Hematopoietic multipotent progenitor cell treated with erythropoietin and hydrocortisone succinate and interleukin-3 and kit ligand, for 15 days (in vitro differentiated cells): ENCODE results near the gene STAT3.
"Not testable (repeated sequence)": the region's sequence is repeated elsewhere in the genome, so short reads cannot be mapped to it uniquely, and the experiment has no call there.

Source experiments
- DNase-seq: peaks from one replicate; pipeline ENCODE4 v3.0.0-alpha.2; 2015; ENCODE audit warnings: low spot score

STAT3 gene

GRCh38 chr17:42380935-42381334 lies 7.3 kb downstream of the STAT3 start:
- DNase-seq = no peak

DNA sequence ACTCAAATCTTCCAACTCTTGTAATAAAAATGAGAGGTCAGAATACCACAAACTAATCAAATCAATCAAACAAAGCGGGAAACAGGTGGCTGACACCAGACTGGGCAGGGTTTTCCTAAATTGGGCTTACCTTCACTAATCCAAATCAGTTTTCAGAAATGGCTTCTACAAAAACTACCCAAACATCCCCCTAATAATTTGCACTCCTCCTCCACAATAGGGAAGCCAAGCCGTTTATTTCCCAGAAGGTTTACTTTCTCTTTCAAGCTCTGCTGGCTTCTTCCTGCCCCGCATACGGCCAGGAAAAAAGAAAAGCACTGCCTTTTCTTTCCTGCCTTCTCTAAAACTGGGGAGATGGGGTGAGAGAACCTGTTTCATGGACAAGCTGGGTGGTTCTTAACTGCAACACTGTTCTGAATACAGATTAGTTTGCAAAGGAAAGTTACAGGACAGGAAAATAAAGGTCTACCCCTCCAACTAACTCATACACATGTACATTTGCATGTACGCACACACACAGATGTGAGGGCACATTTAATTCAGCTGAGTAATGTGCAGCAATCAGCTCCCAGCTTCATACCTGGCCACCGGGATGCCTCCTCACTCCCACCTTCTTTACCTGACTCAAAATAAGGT lies 9.2 kb downstream of the STAT3 start:
- no peak for DNase-seq

DNA sequence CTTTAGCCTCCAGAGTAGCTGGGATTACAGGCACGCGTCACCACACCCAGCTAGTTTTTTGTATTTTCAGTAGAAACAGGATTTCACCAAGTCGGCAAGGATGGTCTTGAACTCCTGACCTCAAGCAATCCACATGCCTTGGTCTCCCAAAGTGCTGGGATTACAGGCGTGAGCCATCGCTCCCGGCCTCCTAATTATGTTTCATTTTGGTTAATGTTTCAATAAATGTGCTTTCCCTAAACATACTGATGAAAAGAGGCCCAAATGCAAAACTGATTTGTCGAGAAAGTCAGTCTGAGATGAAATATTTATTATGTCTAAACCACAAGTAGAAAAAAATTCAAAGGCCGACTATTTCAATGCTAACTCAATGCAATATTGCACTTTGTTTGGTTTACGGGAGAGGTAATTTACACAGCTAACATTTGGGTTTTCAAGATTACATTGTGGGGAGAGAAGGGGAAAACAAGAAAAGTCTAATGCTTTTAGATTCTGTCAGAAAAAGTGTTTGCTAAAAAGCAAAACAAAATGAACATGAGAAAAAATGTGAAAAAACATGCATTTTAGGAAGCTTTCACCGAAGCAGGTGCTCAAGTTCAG lies 9.8 kb downstream of the STAT3 start:
- DNase-seq = no peak

GRCh38 chr17:42373896-42374295 lies 14.3 kb downstream of the STAT3 start:
- no peak for DNase-seq

- DNase-seq = no peak
These were observed 16.1 kb downstream of the STAT3 start for GRCh38 chr17:42372142-42372541.

DNA sequence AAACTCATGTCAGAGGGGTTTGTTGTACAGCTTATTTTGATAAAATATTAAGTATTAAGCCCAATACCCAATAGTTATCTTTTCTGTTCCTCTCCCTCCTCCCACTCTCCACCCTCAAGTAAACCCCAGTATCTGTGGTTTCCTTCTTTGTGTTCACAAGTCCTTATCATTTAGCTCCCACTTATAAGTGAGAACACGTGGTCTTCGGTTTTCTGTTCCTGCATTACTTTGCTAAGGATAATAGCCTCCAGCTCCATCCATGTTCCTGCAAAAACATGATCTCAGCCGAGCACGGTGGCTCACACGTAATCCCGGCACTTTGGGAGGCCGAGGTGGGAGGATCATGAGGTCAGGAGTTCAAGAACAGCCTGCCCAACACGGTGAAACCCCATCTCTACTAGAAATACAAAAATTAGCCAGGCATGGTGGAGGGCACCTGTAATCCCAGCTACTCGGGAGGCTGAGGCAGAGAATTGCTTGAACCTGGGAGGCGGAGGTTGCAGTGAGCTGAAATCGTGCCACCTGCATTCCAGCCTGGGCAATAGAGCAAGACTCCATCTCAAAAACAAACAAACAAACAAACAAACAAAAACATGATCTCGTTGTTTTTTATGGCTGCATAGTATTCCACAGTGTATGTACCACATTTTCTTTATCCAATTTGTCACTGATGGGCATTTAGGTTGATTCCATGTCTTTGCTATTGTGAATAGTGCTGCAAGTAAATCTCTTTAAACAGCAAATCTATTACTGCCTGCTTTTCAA lies 19.3 kb downstream of the STAT3 start:
- not testable (repeated sequence) for DNase-seq

- not testable (repeated sequence) for DNase-seq
These were observed 19.9 kb downstream of the STAT3 start for GRCh38 chr17:42368310-42368709.

GRCh38 chr17:42366176-42367023 lies 21.8 kb downstream of the STAT3 start:
- not testable (repeated sequence) for DNase-seq

DNA sequence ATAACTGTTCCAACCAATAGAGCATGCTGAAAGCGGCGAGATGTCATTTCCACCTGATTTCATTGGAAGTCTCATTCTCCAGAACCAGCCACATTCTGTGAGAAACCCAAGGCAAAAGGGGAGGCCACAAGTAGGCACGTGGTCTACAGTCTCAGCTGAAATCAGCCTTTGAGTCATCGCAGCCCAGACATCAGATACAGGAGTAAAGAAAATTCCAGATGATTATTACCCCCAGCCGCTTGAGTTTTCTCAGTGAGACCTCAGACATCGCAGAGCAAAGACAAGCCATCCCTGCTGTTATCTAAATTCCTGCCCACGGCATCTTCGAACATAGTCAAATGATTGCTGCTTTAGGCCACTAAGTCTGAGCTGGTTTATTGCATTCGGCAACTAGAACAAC lies 23.1 kb downstream of the STAT3 start:
- no peak for DNase-seq

GRCh38 chr17:42363767-42364585 lies 24.3 kb downstream of the STAT3 start:
- DNase-seq = no peak

DNA sequence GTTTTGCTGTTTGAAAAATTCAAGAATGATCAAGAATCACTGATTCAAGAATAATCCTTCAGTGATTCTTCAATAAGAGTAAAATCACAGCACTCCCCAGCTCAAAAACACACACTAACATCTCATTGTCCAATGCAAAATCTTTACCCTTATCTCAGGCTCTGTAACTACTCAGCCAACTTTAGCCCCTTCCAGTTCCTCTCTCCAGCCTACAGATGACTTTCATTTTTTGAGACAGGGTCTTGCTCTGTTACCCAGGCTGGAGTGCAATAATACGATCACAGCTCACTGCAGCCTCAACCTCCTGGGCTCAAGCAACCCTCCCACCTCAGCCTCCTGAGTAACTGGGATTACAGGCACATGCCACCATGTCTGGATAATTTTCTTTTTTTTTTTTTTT lies 25.0 kb downstream of the STAT3 start:
- DNase-seq = no peak

DNA sequence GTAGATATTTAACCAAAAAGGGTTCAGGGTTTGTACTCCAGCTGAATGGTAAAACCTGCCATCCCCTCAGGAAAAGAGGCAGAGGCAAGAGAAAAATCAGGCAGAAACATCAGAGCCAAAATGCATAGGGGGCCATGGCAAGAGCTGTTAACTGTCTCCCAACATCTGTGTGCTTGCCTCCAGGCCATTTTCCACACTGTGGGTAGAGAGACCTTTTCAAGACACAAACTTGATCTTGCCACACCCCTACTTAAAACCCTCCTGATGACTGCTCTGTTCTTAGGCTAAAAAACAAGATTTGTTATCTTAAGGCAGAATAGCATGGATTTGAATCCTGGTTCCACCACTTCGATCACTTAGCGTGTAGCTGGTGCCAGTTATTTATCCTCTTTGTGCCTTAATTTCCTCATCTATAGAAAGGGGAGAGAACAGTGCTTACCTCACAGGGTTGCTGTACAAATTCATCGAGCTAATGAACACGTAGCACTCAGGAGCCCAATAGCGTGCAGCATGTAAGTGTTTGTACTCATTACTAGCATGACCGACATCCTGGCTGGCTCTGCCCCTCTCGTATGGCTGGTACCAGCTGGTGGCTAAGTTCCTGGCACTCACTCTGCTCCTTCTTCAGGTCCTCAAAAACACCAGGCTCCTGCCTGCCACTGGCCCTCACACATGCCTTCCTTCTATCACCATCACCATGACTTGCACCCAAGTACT lies 25.8 kb downstream of the STAT3 start:
- DNase-seq = no peak

- no peak for DNase-seq
These were observed 26.5 kb downstream of the STAT3 start for GRCh38 chr17:42361781-42362186.

DNA sequence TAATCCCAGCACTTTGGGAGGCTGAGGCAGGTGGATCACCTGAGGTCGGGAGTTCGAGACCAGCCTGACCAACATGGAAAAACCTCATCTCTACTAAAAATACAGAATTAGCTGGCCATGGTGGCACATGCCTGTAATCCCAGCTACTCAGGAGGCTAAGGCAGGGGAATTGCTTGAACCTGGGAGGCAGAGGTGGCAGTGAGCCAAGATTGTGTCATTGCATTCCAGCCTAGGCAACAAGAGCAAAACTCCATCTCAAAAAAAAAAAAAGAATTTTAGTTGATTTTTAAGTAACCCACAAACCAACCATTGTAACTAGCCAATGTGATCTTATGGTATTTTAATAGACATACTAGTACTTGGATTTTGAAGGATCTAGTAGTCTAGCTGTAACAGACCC lies 27.9 kb downstream of the STAT3 start:
- DNase-seq = not testable (repeated sequence)

GRCh38 chr17:42359133-42359532 lies 29.1 kb downstream of the STAT3 start:
- DNase-seq = no peak

DNA sequence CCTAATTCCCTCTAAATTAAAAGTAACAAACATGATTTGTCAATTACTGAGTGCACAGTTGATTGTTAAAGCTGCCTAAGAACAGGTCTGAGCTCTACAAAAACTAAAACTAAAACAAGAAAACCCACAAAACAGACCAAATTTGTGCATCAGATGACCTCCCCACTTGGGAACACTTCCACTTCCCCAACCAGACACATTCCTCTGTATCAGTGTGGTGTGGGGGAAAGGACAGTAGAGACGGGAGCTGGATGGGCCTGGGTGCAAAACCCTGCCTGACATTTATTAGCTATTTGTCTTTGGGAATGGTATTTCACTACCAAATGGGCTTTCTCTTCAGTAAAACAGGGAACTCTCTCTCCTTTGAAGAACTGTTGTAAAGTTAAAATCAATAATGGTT lies 29.8 kb downstream of the STAT3 start:
- no peak for DNase-seq

DNA sequence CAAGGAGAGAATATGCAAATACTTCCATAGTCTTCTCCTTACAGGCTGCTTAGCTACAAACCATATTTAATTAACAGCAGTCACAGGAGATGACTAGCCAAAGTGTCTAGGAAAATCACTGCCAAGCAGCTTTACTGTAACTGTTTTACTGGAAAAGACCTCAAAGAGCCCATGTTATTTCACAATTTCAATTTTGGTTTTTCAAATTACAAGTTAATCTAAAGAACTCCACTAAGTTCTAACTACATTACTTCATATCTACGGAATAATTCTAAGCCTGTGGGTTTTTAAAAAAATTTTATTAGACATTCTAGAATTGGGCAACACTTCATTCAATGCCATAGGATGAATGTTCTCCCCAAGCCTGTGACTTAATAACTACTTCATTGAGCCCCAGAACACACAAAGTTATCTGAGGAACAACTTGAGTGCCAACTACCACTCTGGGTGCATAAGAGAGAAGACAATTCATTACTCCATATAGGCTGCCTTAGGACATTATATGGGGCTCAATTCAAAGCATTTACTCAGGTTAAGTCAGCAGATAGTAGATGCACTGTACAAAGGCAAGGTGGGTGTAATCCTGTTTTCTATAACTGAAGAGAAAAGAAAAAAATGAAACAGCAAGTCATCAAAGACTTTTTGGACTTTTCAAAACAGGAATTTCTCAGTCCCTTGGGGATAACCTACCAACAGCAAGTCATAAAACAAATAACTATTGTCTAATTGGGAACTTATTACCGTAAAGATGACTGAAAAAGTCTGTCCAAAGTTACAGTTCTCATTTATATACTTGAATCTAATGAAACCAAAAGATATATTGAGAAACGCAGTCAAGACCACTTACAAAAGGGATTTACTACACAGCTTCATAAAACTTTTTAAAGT lies 33.0 kb downstream of the STAT3 start:
- DNase-seq = no peak

DNA sequence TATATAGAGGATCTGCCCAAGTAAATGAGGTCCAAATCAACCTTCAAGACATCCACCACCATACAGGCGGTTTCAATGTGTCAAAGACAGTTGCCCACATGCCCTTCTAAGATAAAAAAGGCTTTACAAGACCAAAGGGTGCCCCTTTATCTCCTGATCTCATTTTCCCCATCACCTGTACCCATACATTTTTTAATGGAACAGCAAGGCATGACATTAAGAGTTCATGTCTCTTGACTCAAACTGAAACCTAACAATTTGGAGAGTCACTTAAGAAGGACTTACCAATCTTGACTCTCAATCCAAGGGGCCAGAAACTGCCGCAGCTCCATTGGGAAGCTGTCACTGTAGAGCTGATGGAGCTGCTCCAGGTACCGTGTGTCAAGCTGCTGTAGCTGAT lies 40.1 kb downstream of the STAT3 start:
- no peak for DNase-seq

- DNase-seq = no peak
These were observed 40.6 kb downstream of the STAT3 start for GRCh38 chr17:42347606-42348005.

DNA sequence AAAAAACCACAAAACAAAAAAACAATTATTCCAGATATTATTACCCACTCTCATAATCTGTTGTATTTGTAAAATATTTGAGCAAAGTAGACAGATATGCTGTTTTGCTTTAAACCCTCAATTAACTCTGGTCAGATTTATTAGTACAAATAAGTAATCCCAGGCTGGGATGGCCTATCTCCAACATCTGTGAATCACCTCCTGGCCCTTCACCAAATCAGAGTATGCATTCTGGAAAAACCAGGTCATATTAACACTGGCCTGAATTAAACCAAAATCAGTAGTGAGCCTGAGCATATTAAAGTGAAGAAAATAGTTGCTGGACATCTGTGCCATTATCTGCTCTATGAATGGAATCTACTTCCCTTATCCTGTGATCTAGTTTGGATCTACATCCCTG lies 41.0 kb downstream of the STAT3 start:
- DNase-seq = no peak
